HG03342 (cell line): ENCODE measurements around the gene USP47.

Experiments used
- ATAC-seq: cut with Tn5 transposase; IDR thresholded peaks from one replicate; pipeline ENCODE4 v1.9.1; 2021; ENCODE audit warnings: mild to moderate bottlenecking, moderate library complexity; ENCODE audit not compliant: unreplicated experiment

The USP47 gene

GRCh38 chr11:11841723-11842420 lies at the start of gene USP47:
Gene USP47 (plus strand): TSS chr11:11841972. CDS start chr11:11842186, 214 bp downstream.
- peak; percentile 71 for ATAC-seq

- no peak for ATAC-seq
These were observed 48.7 kb upstream of the USP47 start for GRCh38 chr11:11793073-11793472.

GRCh38 chr11:11798586-11799438 lies 43.0 kb upstream of the USP47 start:
- peak; percentile 68 for ATAC-seq

- ATAC-seq = no peak
These were observed 36.5 kb upstream of the USP47 start for GRCh38 chr11:11805228-11805627.

- no peak for ATAC-seq
These were observed 35.7 kb upstream of the USP47 start for GRCh38 chr11:11806074-11806473.

GRCh38 chr11:11806586-11806985 lies 35.2 kb upstream of the USP47 start:
- no peak for ATAC-seq

- no peak for ATAC-seq
These were observed 33.7 kb upstream of the USP47 start for GRCh38 chr11:11807811-11808782.

GRCh38 chr11:11808992-11809615 lies 32.7 kb upstream of the USP47 start:
- ATAC-seq = no peak

GRCh38 chr11:11810764-11811726 lies 30.7 kb upstream of the USP47 start:
- no peak for ATAC-seq

GRCh38 chr11:11813288-11813962 lies 28.3 kb upstream of the USP47 start:
- no peak for ATAC-seq

GRCh38 chr11:11814614-11815452 lies 26.9 kb upstream of the USP47 start:
- ATAC-seq = no peak

- ATAC-seq = no peak
These were observed 25.1 kb upstream of the USP47 start for GRCh38 chr11:11816511-11817314.

GRCh38 chr11:11817957-11818356 lies 23.8 kb upstream of the USP47 start:
- no peak for ATAC-seq

GRCh38 chr11:11818529-11819121 lies 23.1 kb upstream of the USP47 start:
- ATAC-seq = no peak

- no peak for ATAC-seq
These were observed 19.9 kb upstream of the USP47 start for GRCh38 chr11:11821899-11822298.

- no peak for ATAC-seq
These were observed 18.8 kb upstream of the USP47 start for GRCh38 chr11:11822946-11823345.

- no peak for ATAC-seq
These were observed 15.5 kb upstream of the USP47 start for GRCh38 chr11:11826260-11826659.
